Occipital lobe (tissue), 2 donors: ENCODE measurements around the gene ESR1. TPM values are rescaled to one million over a fixed set of nuclear protein-coding genes. Genes with fewer than 3 reads are reported as not detected.
"Not testable (repeated sequence)": the region's sequence is repeated elsewhere in the genome, so short reads cannot be mapped to it uniquely, and the experiment has no call there.

Experiments
- DNase-seq: peaks from one replicate; lab custom pipeline; 2025; lab: John Stamatoyannopoulos, UW
- total RNA-seq: library from RNA; depleted of rRNA; stranded (reverse); fragments of >200 nt; gene quantifications from one replicate; pipeline ENCODE4 v1.2.3, GENCODE V29; 2014

Gene ESR1
- total RNA-seq, 1 donor from 2014 or later, result 0.16 TPM

GRCh38 chr6:151813858-151814257 is 6.4 kb downstream of the ESR1 start:
- no peak for DNase-seq

DNA sequence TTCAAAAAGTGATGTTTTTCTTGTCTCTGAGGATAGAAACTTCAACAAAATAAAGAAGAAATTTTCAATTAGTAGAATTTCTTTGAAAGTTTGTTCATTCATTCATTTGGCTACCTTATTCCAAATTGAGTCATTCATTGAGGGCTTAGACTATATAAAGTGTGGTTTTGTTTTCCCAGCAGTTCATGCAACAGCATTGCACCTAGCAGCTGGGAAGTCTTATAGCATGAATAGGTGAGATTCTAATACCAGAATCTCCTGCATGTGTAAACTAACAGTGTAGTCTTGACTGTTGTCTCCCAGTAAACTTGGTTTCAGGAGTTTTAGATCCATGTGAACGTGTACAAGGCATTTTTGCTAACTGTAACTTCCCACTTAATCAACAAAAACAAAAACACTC is 7.1 kb downstream of the ESR1 start:
- DNase-seq, result no peak

DNA sequence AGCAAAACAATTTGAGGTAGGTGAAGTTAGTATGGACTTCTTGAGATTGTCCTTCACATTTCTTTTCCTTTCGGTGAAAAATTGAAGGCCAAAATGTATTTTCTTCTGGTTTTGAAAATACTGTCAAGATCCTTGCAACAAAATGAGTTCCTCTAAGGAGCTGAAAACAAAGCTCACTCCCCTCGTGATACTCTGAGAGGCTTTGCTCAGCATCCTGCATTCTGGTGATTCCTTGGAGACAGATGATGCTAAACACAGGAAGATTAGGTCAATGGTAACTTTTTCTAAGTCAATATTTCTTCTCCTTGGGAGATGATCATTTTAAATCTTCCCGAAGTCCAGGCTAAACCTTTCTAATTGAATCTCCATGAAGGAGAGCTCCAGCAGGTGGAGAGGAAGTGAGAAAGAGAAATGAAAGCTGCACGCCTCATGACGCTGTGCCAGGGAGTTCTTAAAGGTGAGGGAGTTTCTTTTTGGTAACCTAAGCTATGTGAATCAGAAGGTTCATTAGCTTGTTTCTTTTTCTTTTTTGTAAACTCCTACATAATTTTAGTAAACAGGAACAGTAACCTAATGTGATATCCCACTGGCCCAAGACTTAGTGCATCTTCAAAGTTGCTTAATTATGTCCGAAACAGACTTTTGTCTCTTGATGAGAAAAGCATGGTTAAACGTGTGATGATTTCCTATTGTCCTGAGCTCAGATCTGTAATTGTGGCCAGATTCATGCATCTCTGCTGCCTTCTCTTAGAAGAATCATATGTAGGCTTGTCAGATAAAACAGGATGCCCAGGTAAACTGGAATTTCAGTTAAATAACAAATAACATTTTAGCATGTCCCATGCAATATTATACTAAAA is 15.0 kb downstream of the ESR1 start:
- no peak for DNase-seq

GRCh38 chr6:151826517-151827142 is 19.1 kb downstream of the ESR1 start:
- no peak for DNase-seq

DNA sequence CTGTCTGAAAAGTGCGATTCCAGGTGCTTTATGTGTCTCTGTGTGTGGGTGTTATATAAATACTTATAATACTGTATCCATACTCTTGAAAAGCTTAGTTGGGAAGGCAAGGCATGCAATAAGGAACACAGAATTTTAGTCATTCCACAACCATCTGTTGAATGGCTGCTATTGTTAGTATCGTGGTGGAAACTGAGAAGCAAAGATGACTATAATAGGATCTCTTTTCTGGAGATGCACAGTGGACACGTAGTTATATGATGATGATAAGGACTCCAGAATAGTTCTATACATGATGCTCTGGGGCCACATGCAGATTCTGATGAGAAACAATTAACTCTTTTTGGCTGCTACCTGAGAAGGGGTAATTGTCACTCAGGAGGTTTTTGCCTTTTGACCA is 25.2 kb downstream of the ESR1 start:
- DNase-seq, result no peak

- no peak for DNase-seq
These were observed 27.9 kb downstream of the ESR1 start for GRCh38 chr6:151835396-151835795.

GRCh38 chr6:151837223-151837622 is 29.7 kb downstream of the ESR1 start:
- DNase-seq, result no peak

GRCh38 chr6:151842816-151843215 is 35.3 kb downstream of the ESR1 start:
- DNase-seq, result no peak

GRCh38 chr6:151847064-151847463 is 39.6 kb downstream of the ESR1 start:
- DNase-seq, result no peak

GRCh38 chr6:151850479-151851003 is 43.1 kb downstream of the ESR1 start:
- no peak for DNase-seq

- DNase-seq, result no peak
These were observed 50.8 kb downstream of the ESR1 start for GRCh38 chr6:151858294-151858693.

DNA sequence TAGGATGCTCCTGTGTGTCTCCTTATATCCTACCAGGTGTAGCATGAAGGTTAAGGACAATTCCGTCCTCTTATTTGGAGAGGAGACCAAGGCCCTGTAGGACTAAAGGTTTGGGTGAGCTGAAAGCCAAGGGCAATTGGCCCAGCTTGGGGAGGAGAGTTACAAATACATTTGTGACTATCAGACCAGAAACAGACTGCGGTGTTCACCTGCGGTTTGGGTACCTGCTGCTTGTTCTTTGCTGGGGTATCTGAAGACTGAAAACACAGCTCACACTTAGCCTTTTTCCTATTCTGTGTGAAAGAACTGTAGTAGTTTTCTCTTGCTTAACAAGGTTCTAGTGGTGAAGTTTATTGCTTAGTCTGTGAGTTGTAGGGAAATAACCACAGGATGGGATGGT is 55.0 kb downstream of the ESR1 start:
- no peak for DNase-seq

- DNase-seq, result not testable (repeated sequence)
These were observed 59.9 kb downstream of the ESR1 start for GRCh38 chr6:151867361-151867869.

DNA sequence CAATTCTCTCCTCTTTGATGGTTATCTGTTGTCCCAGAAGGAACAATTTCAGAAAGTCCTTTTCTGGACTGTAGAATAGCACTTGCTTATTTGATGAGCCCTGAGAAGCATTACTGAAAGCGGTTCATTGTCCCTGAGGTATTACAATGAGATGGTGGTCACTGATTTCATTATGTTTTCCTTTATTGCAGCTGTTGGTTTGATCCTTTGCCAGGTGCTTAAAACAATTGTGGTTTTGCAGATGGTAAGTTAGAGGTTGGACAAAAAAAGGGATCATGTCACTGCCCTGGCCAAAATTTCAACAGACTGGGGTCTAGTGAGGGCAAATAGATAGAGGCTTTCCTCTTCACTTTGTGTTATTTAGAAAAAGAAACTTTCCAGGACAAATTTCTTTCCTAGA is 61.9 kb downstream of the ESR1 start:
- no peak for DNase-seq

- no peak for DNase-seq
These were observed 62.3 kb downstream of the ESR1 start for GRCh38 chr6:151869787-151870186.

GRCh38 chr6:151870375-151870774 is 62.9 kb downstream of the ESR1 start:
- no peak for DNase-seq

DNA sequence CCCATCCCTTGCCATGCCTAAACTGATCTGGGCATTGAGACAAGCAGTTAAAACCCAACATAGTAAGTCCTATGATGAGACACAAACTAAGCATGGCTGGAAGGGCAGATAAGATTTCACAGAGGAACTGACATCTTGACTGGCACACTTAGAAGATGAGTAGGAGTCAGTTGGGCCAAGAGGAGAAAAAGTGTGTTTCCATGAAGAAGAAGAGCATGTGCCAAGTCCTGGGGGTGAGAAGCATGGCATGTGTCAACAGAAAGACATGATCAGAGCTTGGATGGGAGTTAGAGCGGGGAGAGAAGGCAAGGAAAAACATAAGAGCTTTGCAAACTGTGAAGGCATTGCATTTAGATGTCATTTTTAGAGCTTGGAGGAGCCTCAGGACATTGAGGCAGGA is 68.0 kb downstream of the ESR1 start:
- no peak for DNase-seq

GRCh38 chr6:151876122-151876521 is 68.6 kb downstream of the ESR1 start:
- DNase-seq, result no peak

DNA sequence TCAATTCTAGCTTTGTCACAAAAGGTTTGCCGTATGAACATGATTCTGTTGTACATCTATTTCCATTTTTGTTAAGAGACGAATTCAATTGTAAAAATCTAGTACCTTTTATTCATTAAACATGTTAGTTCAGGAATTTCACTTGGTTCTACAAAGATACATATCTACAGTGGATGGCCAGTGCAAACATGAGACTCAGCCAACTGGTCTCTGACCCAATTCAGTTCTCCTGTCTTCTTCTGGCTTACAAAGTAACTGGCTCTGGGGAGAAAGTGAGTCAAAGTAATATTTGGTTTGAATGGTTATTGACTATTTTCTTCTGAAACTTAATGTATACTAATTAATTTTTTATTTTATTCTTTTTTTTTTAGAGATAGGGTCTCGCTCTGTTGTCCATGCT is 70.0 kb downstream of the ESR1 start:
- DNase-seq, result no peak

DNA sequence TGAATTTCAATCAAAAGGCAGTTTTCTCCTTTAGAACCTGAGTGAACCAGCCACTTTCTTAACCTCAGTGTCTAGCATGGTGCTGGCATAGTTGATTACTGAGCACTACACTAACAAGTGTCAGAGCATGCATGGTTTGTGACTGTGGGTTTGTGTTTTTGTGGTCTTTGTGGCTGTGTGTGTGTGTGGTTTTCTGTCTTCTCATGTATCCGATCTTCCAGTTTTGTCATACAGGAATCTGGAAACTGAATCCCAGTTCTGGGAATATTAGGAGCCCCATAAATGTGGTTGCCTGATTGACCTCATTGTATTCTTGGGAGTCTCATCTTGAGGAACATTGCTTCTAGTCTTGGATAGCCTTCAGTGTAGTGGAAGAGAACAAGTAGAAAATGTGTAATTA is 73.7 kb downstream of the ESR1 start:
- DNase-seq, result no peak

- DNase-seq, result no peak
These were observed 74.7 kb downstream of the ESR1 start for GRCh38 chr6:151882206-151882605.

- no peak for DNase-seq
These were observed 77.8 kb downstream of the ESR1 start for GRCh38 chr6:151885234-151885633.

DNA sequence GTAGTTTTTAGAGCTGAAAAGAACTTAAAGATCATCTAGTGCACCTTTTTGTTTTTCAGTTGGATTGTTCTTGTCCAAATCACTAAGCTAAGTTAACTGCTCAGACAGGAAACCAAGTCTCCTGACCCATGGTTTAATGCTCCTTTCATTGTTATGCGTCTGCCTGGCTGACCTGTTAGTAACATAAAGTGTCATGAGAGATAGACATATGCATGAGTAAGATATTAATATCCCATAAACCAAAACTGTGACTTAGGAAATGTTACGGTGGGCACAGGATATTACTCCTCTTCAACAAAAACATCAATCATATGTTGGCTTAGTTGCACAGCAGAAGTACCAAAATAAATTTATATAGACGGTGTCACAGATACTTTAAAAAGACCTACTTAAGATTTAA is 84.0 kb downstream of the ESR1 start:
- DNase-seq, result no peak
